A673 (cell line): ENCODE measurements around the gene RAC2.

Experiments used
- CTCF ChIP-seq: fragments of 300-800, 200-600 bp; sonication (generic); conservative IDR thresholded peaks from 2 replicates; pipeline ENCODE4 v1.5.1; 2017; ENCODE audit warnings: low read depth, mild to moderate bottlenecking, antibody characterized with exemption, low read length, moderate library complexity, mixed read lengths
- EZH2 ChIP-seq: fragments of 200-600 bp; sonication (generic); IDR thresholded peaks from 2 replicates; pipeline ENCODE4 v1.6.1; 2017; ENCODE audit warnings: borderline replicate concordance, low read depth, mild to moderate bottlenecking, mixed read lengths, antibody characterized with exemption, low read length; ENCODE audit not compliant: poor library complexity, severe bottlenecking

DNA sequence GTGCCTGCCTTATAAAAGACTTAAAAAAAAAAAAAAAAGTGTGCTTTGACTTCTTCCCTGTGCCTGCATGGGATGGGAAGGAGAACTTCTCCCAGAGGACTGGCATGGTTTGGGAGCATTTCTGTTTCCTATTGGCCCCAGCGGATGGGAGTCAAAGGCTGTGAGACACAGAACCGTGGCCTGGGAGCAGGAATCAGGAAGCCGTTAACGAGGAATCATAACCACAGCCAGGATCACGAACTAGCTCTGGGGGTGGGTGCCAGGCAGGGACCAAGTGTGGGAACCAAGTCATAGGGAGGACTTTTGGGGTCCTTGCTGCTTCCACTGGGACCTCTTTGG, 56.5 kb downstream of the RAC2 start:
- TF ChIP-seq CTCF (no peak), EZH2 (no peak)
